Measurements from ENCODE around the gene SNED1. TPM values are rescaled to one million over a fixed set of nuclear protein-coding genes. Genes with fewer than 3 reads are reported as not detected.

The SNED1 gene
- total RNA-seq, 1 donor from 2014 or later = 6.1 TPM

DNA sequence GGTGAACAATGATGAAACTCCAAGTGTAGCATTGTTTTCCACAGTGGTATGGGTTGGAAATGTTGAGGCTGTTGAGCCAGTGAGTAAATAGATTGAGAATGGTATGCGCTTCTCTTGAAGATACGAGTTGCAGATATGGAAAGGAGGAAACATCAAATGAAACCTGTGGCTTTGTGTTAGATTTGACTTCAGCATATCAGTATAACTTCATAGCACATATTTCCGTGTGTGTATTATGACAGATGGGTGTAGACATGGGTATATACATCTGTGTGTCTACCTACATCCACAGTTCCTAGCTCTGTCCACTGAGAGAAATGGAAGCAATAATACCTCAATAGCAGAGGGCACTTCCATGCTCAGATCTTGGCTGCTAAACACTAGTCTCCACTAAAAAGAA is 8.0 kb downstream of the SNED1 start:
- peaks cover 39% of the 10 kb centered on the region for H3K36me3 ChIP-seq
- H3K27me3 ChIP-seq (ENCODE audit: low read depth) = no peaks in the 10 kb centered on the region
- DNase-seq = no peak
- TF ChIP-seq, protein P1, sequence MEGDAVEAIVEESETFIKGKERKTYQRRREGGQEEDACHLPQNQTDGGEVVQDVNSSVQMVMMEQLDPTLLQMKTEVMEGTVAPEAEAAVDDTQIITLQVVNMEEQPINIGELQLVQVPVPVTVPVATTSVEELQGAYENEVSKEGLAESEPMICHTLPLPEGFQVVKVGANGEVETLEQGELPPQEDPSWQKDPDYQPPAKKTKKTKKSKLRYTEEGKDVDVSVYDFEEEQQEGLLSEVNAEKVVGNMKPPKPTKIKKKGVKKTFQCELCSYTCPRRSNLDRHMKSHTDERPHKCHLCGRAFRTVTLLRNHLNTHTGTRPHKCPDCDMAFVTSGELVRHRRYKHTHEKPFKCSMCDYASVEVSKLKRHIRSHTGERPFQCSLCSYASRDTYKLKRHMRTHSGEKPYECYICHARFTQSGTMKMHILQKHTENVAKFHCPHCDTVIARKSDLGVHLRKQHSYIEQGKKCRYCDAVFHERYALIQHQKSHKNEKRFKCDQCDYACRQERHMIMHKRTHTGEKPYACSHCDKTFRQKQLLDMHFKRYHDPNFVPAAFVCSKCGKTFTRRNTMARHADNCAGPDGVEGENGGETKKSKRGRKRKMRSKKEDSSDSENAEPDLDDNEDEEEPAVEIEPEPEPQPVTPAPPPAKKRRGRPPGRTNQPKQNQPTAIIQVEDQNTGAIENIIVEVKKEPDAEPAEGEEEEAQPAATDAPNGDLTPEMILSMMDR (IDR thresholded peaks at IDR 0.05; ENCODE audit: borderline replicate concordance) = no peak
- no peak overlapping the region for H3K4me3 ChIP-seq
- H3K27ac ChIP-seq (replicated peaks) = no peak overlapping the region
- H3K4me1 ChIP-seq = peaks cover 40% of the 10 kb centered on the region
- H3K9me3 ChIP-seq (replicated peaks) = peaks cover 30% of the 10 kb centered on the region
- intact Hi-C loops (cut with micrococcal nuclease) = no loop called here

DNA sequence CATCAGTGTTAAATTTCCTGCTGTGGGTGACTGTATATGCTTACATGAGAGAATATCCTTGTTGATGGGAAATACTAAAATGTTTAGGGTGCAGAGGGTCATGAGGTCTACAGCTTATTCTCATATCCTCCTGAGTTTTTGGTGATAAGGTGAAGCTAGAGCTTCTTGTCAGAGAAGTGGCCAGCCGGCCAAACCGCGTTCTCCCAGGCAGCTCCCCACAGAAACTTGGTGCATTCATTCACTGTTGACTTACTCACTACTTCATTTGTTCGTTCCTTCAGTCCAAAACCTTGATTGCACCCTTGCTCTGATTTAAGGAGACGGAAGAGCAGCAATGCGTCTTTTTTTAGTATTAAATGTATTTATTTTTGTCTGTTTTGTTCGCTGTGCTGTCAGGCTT is 8.7 kb downstream of the SNED1 start:
- H3K27me3 ChIP-seq (ENCODE audit: low read depth) = no peaks in the 10 kb centered on the region
- DNase-seq = no peak
- no peak overlapping the region for H3K27ac ChIP-seq (replicated peaks)
- TF ChIP-seq, protein P1 (IDR thresholded peaks at IDR 0.05; ENCODE audit: borderline replicate concordance) = no peak
- intact Hi-C loops (cut with micrococcal nuclease) = no loop called here
- H3K9me3 ChIP-seq (replicated peaks) = peaks cover 30% of the 10 kb centered on the region
- peaks cover 38% of the 10 kb centered on the region for H3K4me1 ChIP-seq
- H3K4me3 ChIP-seq = no peak overlapping the region
- peaks cover 33% of the 10 kb centered on the region for H3K36me3 ChIP-seq

DNA sequence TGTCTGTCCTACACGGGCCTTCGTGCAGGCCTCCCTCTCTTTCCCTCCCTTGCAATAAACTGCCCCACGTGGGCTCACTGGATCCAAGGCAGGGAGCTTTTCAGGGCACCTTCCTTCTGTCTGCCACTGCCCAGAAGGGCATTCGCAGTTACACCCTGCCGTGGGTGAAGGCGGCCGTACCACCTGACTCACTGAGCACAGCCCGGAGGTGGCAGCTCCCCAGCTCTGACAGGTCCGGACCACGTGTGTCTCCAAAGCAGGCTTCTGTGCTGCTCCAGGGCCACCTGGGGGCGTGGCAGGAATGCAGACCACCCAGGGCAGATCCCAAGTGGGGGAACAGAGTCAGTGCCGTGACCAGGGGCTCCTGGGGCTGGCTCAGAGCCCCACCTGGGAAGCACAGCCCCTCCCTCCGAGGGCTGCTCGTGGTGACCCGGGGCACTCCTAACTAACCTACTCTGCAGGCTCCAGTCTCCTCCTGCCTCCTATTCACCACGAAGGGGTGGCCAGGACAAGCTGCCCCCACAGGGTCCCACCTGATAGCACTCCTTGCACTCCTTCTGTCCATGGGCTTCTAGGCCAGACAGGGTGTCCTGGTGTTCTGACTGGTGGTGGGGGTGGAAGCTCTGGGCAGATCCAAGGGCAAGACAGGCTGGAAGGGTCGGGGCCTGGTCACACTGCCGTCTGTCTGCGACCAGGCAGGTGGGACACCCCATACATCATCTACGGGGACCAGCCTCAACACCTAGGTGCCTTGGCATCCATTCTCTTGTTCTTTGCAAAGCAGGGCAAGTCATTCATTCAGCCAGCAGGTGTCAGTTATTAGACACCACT is 9.7 kb downstream of the SNED1 start:
- peaks cover 25% of the 10 kb centered on the region for H3K36me3 ChIP-seq
- H3K27me3 ChIP-seq (ENCODE audit: low read depth) = no peaks in the 10 kb centered on the region
- peaks cover 28% of the 10 kb centered on the region for H3K9me3 ChIP-seq (replicated peaks)
- intact Hi-C loops (cut with micrococcal nuclease) = no loop called here
- peak; percentile 59 for DNase-seq
- H3K4me1 ChIP-seq = peaks cover 38% of the 10 kb centered on the region
- TF ChIP-seq, protein P1 (IDR thresholded peaks at IDR 0.05; ENCODE audit: borderline replicate concordance) = no peak
- no peak overlapping the region for H3K4me3 ChIP-seq
- H3K27ac ChIP-seq (replicated peaks) = peak overlapping the region; percentile 44

DNA sequence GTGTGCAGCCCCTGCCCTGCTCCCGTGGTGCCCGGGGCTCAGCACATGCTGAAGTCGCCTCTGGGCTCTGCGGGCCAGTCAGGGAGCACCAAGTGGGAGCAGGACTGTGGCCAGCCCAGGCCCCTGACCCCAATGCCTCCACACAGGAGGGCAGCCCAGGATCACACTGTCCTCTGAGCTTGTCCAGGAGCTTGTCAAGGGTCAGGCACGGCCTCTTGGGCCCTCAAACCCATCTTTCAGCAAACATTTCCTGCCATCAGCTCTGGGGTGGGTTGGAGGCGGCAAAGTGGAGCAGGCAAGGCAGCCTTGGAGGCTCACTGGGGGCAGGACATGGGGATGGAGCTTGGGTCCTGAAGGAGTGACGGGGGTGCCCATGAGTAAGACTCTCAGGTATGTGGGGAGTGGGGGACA is 10.3 kb downstream of the SNED1 start:
- Histone ChIP-seq H3K27ac (replicated peaks) (peak overlapping the region; percentile 78), H3K36me3 (peaks cover 18% of the 10 kb centered on the region), H3K4me3 (no peak overlapping the region), H3K27me3 (ENCODE audit: low read depth) (no peaks in the 10 kb centered on the region), H3K4me1 (peaks cover 38% of the 10 kb centered on the region), H3K9me3 (replicated peaks) (peaks cover 22% of the 10 kb centered on the region)
- intact Hi-C loops (cut with micrococcal nuclease) = no loop called here
- TF ChIP-seq, protein P1 (IDR thresholded peaks at IDR 0.05; ENCODE audit: borderline replicate concordance) = no peak
- DNase-seq = no peak

DNA sequence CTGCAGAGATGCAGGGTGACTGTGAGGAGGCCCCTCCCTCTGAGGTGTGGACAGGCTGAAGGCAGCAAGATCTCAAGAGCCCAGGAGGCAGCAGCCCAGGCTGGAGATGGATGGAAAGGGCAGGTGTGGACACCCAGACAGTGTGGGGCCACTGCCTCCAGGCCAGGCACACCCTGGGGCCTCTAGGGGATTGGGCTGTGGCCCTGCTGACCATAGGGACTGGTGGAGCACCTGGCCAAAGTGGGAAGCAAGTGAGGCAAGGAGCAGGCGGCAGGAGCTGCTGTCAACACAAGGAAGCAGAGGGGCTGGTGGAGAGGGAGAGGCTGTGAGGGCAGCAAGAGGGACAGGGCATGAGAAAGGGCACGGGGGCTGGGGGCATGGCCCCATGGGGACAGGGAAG is 10.8 kb downstream of the SNED1 start:
- DNase-seq = no peak
- H3K27ac ChIP-seq (replicated peaks) = peak overlapping the region; percentile 78

More for the DNA sequence above, 10.8 kb downstream of the SNED1 start:
- H3K27me3 ChIP-seq (ENCODE audit: low read depth) = no peaks in the 10 kb centered on the region
- H3K9me3 ChIP-seq (replicated peaks) = peaks cover 17% of the 10 kb centered on the region
- intact Hi-C loops (cut with micrococcal nuclease) = no loop called here
- H3K4me1 ChIP-seq = peaks cover 38% of the 10 kb centered on the region
- TF ChIP-seq, protein P1 (IDR thresholded peaks at IDR 0.05; ENCODE audit: borderline replicate concordance) = no peak
- peak overlapping the region; percentile 53 for H3K4me3 ChIP-seq
- H3K36me3 ChIP-seq = peaks cover 14% of the 10 kb centered on the region

All from left ventricle myocardium inferior (tissue), 1 donor.